Measurements from ENCODE around the gene PDZRN3.

- no peak for TF ChIP-seq POLR2AphosphoS5 (IDR thresholded peaks at IDR 0.05; ENCODE audit: low read depth)
- no peak for TF ChIP-seq CTCF (IDR thresholded peaks at IDR 0.05; ENCODE audit: insufficient read depth, low read length)
Observed at GRCh38 chr3:73484656-73485248, 140.0 kb downstream of the PDZRN3 start.
